NK-92 (cell line): ENCODE data around the gene AQP7.
"Not testable (repeated sequence)": the region's sequence is repeated elsewhere in the genome, so short reads cannot be mapped to it uniquely, and the experiment has no call there.

Source experiments
- DNase-seq: peaks from one replicate; lab custom pipeline; 2025; ENCODE audit not compliant: unreplicated experiment; lab: John Stamatoyannopoulos, UW

The AQP7 gene

DNA sequence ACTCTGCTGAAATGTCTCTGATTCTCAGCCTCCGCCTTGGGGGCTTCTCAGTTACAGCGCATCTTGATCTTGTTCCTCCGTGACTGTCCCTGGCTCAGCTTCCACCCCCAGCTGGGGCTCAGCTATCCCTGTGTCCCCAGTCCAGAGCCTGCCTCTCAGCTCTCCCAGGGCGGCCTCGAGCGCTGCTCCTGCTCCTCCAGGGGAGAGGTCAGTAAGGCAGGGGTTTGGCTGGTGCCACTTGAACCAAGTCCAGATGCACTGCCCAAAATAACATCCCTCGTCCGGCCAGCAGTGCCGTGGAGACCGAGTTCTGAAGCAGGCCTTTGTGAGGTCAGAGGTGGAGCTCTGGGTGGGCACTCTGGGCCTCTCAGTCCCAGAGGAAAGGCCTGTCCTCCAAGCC lies at the start of gene AQP7:
Gene AQP7, minus strand, starts transcription at position 198 of the 400 bp plus-strand sequence. CDS start 1,306 bp downstream, outside the sequence.
- not testable (repeated sequence) for DNase-seq

- DNase-seq, result no peak
Measured at GRCh38 chr9:33450621-33451146, 48.3 kb upstream of the AQP7 start.

DNA sequence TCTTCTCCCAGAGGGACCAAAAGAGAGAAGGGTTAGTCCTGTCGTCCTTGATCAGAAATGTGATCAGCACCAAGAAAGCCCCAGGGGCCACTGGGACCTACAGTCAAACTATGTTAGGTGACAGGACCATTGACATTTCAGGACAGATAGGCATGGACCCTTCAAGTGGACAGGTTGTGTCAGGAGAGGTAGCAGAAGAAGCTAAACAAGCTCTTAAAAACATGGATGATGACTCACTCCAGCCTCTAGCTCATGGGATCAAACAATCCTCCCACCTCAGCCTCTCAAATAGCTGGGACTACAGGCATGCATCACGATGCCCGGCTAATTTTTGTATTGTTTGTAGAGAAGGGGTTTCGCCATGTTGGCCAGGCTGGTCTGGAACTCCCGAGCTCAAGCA lies 47.3 kb upstream of the AQP7 start:
- DNase-seq, result no peak

- DNase-seq, result no peak
Measured at GRCh38 chr9:33447799-33448553, 45.6 kb upstream of the AQP7 start.

DNA sequence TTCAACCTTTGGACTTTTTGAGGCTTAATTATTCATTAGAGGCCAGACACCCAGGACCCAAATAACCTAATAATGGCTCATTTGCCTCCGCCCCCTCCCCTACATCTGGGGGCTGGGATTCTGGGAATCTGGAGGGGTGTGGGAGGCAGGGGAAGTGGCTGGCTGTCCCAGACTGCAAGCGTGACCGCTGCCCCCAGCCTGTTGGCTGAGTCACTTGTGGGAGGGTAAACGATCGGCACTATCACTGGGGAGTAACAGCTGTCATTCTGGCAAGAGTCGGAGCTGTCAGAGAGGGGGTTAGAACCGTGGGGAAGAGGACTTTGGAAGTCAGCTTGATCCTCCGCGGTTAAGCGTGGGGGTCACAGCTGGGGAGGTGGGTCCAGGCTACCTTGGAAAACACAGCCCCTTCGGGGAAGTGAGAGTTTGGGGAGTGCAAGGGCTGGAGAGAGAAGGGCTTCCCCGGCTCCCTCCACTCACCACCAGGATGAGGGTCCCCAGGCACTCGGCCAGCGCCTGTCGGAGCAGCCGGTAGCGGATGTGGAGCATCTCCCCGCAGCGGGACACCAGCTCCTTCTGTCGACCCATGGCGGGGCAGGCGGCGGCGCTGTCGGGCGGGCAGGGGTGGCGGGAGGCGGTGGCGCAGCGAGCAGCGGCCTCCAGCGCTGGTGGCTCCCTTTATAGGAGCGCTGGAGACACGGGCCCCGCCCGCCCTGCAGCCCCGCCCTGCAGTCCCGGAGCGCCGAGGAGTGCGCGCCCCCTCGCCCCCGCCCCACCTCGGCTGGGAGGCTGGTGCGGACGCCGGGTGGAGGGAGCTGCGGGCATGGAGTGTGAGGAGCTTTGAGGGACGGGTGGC lies 44.8 kb upstream of the AQP7 start, which contains the start of gene AQP3:
Gene AQP3, minus strand, starts transcription at position 648 of the 853 bp plus-strand sequence. Its CDS starts 63 bp downstream, at position 585.
- no peak for DNase-seq

- no peak for DNase-seq
Measured at GRCh38 chr9:33446240-33446945, 44.0 kb upstream of the AQP7 start.

DNA sequence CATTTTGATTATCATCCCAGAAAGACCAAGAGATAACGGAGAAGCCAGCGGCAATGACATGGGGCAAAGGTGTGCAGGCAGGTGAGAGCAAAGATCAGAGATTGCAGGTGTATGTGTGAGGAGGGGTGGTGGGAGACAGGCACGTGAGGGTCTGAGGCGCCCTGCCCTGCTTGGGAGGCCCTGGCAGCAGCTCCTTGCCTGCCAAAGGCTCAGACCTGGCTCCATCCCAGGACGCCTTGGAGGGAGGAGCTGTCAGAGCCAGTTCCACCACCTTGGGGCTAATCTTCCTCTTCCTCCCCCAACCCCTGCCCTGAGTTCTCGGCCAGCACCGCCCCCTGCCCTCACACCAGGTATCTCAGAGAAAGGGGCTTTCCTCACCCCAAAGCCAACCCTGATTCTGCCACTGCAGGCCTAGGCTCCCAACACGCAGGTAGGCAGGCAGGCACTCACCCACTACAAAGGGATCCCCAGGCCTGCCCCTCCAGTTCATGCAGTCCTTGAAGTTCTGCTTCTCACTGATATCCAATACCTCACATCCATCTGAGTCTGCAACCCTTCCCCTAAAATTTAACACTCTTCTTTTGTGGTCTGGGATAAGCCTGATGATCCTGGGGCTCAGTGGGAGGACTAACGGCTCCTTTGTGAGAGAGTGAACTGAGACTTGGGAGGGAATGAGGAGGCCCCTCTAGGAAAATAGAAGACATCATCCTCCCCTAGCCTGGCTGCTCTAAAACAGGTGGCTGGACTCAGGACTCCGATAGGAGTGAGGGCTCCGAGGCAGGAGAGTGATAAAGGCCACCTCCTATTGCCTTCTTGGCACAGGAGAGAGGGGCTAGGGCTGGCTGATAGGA lies 43.2 kb upstream of the AQP7 start:
- DNase-seq, result no peak

- DNase-seq, result no peak
Measured at GRCh38 chr9:33443464-33444154, 41.2 kb upstream of the AQP7 start.

DNA sequence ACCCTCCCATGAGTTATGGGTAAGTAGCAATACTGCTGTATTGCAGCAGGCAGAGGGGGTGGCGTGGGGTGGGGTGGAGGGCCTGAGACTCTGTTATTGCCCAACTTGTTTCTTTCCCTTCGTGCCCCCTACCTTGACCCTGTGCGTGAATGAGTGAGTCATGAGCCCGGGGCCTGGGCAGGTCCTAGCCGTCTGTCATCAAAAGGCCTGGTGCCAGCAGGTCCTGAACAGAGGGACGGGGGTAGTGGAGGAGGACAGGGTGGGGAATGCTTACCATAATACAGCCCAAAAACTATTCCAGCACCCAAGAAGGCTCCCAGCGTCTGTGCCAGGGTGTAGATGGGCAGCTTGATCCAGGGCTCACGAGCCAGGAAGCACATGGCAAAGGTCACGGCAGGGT lies 40.7 kb upstream of the AQP7 start:
- DNase-seq, result no peak

DNA sequence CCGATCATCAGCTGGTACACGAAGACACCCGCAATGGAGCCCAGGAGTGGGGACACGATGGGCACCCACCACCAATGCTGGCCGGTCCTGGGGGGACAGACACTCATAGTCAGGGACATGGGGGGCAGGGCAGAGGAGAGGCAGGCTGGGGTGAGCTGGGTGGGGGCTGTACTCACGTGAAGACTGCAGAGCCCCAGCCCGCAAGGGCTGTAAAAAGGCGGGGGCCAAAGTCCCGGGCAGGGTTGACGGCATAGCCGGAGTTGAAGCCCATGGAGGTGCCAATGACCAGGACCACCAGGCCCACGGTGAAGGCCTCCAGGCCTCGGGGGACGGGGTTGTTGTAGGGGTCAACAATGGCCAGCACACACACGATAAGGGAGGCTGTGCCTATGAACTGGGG lies 39.8 kb upstream of the AQP7 start:
- no peak for DNase-seq

DNA sequence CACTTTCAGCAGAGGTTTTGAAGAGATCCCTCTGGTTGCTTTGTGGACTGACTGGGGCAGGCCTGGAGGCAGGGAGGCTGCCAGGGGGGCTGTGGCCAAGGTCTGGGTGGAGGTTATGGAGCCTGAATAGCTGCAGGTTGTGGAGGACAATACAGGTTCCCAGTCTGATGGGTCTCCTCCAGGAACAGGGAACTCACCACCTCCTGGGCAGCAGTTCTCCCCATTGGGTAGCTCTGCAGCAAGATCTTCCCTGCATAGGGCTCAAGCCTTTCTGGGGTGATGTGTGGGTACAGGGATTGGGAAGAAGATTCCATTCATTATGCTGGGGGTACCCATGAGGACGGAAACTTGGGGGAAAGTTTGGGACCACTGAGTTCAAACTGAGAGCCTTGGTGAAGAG lies 38.2 kb upstream of the AQP7 start:
- no peak for DNase-seq

DNA sequence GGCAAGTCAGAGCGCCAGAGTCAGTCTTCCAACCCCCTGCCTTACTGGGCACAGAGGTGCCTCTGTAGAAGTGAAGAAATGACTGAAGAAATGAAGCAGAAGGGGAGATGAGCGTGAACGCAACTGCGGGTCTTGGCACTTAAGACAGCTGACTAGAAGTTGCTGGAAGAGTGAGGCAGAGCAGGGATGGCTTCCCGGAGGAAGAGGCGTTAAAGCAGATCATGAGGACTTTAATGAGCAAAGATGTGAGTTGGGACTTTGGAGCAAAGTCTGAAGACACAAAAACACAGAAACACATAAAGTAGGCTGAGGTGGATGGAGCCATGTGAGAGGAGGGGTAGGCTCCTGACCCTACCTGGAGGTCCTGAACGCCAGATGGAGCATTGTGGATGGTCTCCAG lies 37.8 kb upstream of the AQP7 start:
- DNase-seq, result no peak

DNA sequence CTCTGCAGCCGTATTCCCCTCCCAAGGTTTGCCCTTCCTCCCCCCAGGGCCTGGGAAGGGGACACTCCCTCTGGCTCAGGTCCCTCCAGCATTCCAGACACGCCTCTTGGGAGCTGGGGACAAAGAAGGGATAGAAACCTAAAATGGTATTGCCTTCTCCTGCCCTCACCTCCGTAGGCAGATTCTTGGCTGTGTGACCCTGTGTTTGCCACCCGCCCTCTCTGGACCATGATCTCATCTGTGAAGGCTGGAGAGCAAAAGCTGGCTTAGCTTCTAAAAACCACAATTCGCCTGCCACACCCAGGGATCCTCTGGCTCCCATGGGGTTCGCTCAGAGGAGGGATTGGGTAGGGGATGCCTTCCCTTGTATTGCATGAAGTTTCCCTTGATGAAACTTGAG lies 37.4 kb upstream of the AQP7 start:
- DNase-seq, result no peak

DNA sequence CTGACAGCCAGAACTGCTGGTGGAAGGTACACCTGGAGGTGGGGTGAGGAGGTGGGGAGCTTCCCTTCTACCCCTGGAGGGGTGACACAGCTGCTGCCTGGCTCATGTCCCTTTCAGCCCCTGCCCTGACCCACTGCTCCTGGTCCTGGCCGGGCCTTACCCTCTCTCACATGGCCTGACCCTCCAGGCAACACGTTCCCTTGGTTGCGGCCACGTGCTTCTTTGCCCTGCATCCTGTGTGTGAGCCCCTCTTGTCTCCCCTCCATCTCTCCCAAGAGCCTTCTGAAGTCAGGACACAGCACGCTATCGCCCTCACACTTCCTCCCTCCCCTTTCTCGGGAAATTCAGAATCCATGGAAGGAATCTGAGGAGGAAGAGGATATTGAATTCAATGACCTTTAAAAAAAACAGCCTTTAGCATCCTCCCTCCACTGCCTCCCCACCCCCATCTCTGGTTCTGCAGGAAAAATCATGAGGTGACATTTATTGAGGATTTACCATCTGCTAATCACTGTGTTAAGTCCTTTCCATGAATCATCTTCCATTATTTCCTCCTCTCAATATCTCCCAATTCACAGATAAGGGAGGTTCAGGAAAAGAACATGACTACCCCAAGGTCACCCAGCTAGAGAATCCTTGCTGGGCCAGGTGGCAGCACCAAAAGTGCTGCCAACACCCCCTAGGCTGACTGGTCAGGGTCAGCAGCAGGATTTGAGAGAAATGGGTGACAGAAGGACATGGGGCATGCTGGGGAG lies 36.7 kb upstream of the AQP7 start:
- no peak for DNase-seq

DNA sequence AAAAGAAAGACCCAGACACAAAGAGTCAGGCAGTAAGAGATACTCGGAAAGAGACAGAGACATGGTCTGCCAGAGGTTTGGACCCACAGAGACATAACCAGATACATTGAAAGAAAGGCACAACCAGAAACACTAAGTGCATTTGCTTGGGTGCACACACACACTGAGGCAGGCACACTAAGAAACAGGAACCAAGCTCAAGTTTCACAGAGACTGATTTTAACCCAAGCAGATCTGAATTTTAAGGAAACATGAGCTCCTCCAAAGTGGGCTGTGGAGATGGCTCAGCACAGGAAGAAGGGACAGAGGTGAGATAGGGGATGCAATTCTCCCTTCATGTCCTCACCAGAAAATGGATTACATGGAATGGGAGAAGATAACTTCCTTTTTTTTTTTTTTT lies 35.5 kb upstream of the AQP7 start:
- DNase-seq, result no peak

DNA sequence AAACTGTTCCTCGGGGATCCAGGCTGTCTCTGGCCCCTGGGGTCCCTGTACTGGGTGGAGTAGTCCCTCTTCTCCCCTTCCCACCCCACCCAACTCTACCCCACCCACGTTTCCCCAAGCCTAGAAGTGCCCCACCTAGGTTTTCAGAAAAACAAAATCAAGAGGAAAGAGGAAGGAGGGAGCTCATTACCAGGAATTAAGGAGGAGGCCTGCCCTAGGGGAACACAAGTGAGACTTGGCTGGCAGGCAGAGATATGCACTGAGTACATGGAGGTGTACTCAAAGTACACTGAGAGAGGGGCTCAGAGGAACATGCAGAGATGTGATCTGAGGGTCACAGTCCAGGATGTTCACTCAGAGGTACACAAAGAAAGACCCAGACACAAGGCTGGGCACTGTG lies 34.8 kb upstream of the AQP7 start:
- DNase-seq, result no peak

GRCh38 chr9:33436445-33436844 lies 34.1 kb upstream of the AQP7 start:
- DNase-seq, result no peak

GRCh38 chr9:33435821-33436277 lies 33.5 kb upstream of the AQP7 start:
- DNase-seq, result no peak
